Activated CD4-positive, alpha-beta memory T cell treated with anti-CD3 and anti-CD28 coated beads, Interleukin-2, amount 10 ng/mL, durations not matched to agents 7 days and 5 days (primary cell): ENCODE results near the gene MAPKAPK3. TPM values are rescaled to one million over a fixed set of nuclear protein-coding genes. Genes with fewer than 3 reads are reported as not detected.
A peak's percentile ranks its signal among the peaks of the same experiment; 100 is the strongest.
"Not testable (repeated sequence)": the region's sequence is repeated elsewhere in the genome, so short reads cannot be mapped to it uniquely, and the experiment has no call there.

ENCODE experiments used
- CTCF ChIA-PET: fragments of 350-600 bp; sonication (Branson Sonifier 250); formaldehyde crosslinking; loops from one replicate; lab custom pipeline; 2021; ENCODE audit warnings: antibody characterized with exemption, inconsistent platforms; lab: Charles Lee
- POLR2A ChIA-PET: fragments of 350-600 bp; sonication (Branson Sonifier 250); formaldehyde crosslinking; loops from one replicate; lab custom pipeline; 2021; ENCODE audit warnings: antibody characterized with exemption; lab: Charles Lee
- DNase-seq: peaks from one replicate; pipeline ENCODE4 v3.0.0-alpha.2; 2020
- H3K27ac Mint-ChIP-seq: one replicate; pipeline ENCODE4 v1.8.0; 2021; ENCODE audit warnings: mild to moderate bottlenecking, mixed read lengths
- H3K27me3 Mint-ChIP-seq: one replicate; pipeline ENCODE4 v1.8.0; 2021; ENCODE audit warnings: mixed read lengths
- H3K36me3 Mint-ChIP-seq: one replicate; pipeline ENCODE4 v1.8.0; 2021; ENCODE audit warnings: low read depth, mixed read lengths
- H3K4me1 Mint-ChIP-seq: one replicate; pipeline ENCODE4 v1.8.0; 2021; ENCODE audit warnings: mixed read lengths
- H3K4me3 Mint-ChIP-seq: one replicate; pipeline ENCODE4 v1.8.0; 2021; ENCODE audit warnings: mild to moderate bottlenecking, mixed read lengths
- H3K9me3 Mint-ChIP-seq: one replicate; pipeline ENCODE4 v1.8.0; 2021; ENCODE audit warnings: mixed read lengths
- total RNA-seq, 2 experiments: library from RNA; stranded (reverse); gene quantifications; one replicate each; pipeline ENCODE4 v1.2.3, GENCODE V29; 2021

Gene MAPKAPK3
- total RNA-seq, 2 experiments from 2014 or later, result 146 to 157 TPM

- CTCF ChIA-PET, result interaction anchor here (0.5 to 1.7 kb wide), 7 partner anchors 9 to 363 kb away, joined by 3 to 6 read pairs (median 3); no protein-coding TSS in a partner anchor
- peak; percentile 58 for DNase-seq
- Mint-ChIP-seq H3K4me3 (peak overlapping the region; percentile 66), H3K4me1 (peaks cover 13% of the 10 kb centered on the region), H3K27me3 (peaks cover 46% of the 10 kb centered on the region), H3K9me3 (no peaks in the 10 kb centered on the region), H3K27ac (no peak overlapping the region), H3K36me3 (no peaks in the 10 kb centered on the region)
- POLR2A ChIA-PET, result interaction anchor here (1.2 to 1.7 kb wide), 3 partner anchors 44 to 62 kb away, joined by 3 to 5 read pairs (median 5); no protein-coding TSS in a partner anchor
Observed at GRCh38 chr3:50675179-50676030, 58.5 kb downstream of the MAPKAPK3 start.

DNA sequence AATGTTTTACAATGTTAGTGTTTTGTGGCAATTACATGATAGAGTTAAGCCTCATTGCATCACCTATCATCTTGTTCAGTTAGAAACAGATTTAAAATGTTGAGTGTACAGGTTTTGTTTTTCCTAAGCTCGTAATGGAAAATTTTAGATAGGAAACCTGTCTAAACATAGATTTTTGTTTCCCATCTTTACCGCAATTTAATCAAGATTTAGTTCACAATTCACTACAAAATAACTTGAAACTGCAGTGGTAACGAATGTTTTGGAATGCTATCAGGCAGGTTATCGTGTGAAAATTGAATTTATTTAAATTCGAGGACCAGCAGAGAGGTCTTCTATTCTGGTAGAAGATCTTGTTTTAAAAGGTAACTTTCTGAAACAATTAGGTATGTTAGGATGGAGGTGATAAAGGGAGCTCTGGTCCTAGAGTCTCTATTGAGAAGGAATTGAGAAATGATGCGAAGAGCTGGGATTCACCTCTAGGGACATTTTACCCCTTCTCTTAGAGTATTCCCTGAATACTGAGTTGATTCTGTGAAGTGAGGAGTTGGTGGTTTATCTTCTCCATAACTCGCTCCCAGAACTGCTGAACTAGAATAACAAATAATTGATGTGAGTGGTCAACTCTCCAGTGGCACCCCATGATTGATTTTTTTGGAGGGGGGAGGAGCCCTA is 59.2 kb downstream of the MAPKAPK3 start:
- ChIA-PET POLR2A (interaction anchor here (0.6 to 1.7 kb wide), 3 partner anchors 45 to 74 kb away, joined by 3 to 5 read pairs (median 3); no protein-coding TSS in a partner anchor), CTCF (interaction anchor here (0.5 to 1.7 kb wide), 8 partner anchors 10 to 295 kb away, joined by 3 to 6 read pairs (median 3); no protein-coding TSS in a partner anchor)
- Mint-ChIP-seq H3K4me1 (peaks cover 13% of the 10 kb centered on the region), H3K4me3 (peak overlapping the region; percentile 23), H3K36me3 (no peaks in the 10 kb centered on the region), H3K27me3 (peaks cover 41% of the 10 kb centered on the region), H3K27ac (no peak overlapping the region), H3K9me3 (no peaks in the 10 kb centered on the region)
- DNase-seq, result no peak

- Mint-ChIP-seq H3K27me3 (no peaks in the 10 kb centered on the region), H3K4me1 (no peaks in the 10 kb centered on the region), H3K27ac (no peak overlapping the region), H3K4me3 (no peak overlapping the region), H3K9me3 (peaks cover 2% of the 10 kb centered on the region), H3K36me3 (no peaks in the 10 kb centered on the region)
- ChIA-PET POLR2A (no interaction called here), CTCF (no interaction called here)
- DNase-seq, result no peak
Observed at GRCh38 chr3:50687127-50687751, 70.3 kb downstream of the MAPKAPK3 start.

- H3K4me1 Mint-ChIP-seq, result no peaks in the 10 kb centered on the region
- POLR2A ChIA-PET, result no interaction called here
- H3K27me3 Mint-ChIP-seq, result peaks cover 2% of the 10 kb centered on the region
- peaks cover 2% of the 10 kb centered on the region for H3K9me3 Mint-ChIP-seq
- no peak for DNase-seq
- H3K4me3 Mint-ChIP-seq, result no peak overlapping the region
- no peaks in the 10 kb centered on the region for H3K36me3 Mint-ChIP-seq
- CTCF ChIA-PET, result no interaction called here
- no peak overlapping the region for H3K27ac Mint-ChIP-seq
Observed at GRCh38 chr3:50687916-50688315, 71.0 kb downstream of the MAPKAPK3 start.

GRCh38 chr3:50688602-50689001 is 71.7 kb downstream of the MAPKAPK3 start:
- H3K9me3 Mint-ChIP-seq, H3K4me1 Mint-ChIP-seq, POLR2A ChIA-PET, H3K27ac Mint-ChIP-seq, H3K36me3 Mint-ChIP-seq, H3K27me3 Mint-ChIP-seq, H3K4me3 Mint-ChIP-seq, DNase-seq, CTCF ChIA-PET: not testable (repeated sequence)

GRCh38 chr3:50689558-50689957 is 72.6 kb downstream of the MAPKAPK3 start:
- H3K36me3 Mint-ChIP-seq, result no peaks in the 10 kb centered on the region
- no peak for DNase-seq
- ChIA-PET POLR2A (no interaction called here), CTCF (no interaction called here)
- no peak overlapping the region for H3K4me3 Mint-ChIP-seq
- peaks cover 2% of the 10 kb centered on the region for H3K27me3 Mint-ChIP-seq
- no peaks in the 10 kb centered on the region for H3K4me1 Mint-ChIP-seq
- no peak overlapping the region for H3K27ac Mint-ChIP-seq
- peaks cover 2% of the 10 kb centered on the region for H3K9me3 Mint-ChIP-seq

- ChIA-PET POLR2A (no interaction called here), CTCF (no interaction called here)
- Mint-ChIP-seq H3K4me3 (no peak overlapping the region), H3K27me3 (peaks cover 2% of the 10 kb centered on the region), H3K9me3 (peaks cover 20% of the 10 kb centered on the region), H3K27ac (no peak overlapping the region), H3K4me1 (no peaks in the 10 kb centered on the region), H3K36me3 (peaks cover 3% of the 10 kb centered on the region)
- DNase-seq, result no peak
Observed at GRCh38 chr3:50695031-50695430, 78.1 kb downstream of the MAPKAPK3 start.

GRCh38 chr3:50696276-50696675 is 79.3 kb downstream of the MAPKAPK3 start:
- peaks cover 2% of the 10 kb centered on the region for H3K27me3 Mint-ChIP-seq
- no peak for DNase-seq
- no peak overlapping the region for H3K4me3 Mint-ChIP-seq
- ChIA-PET CTCF (no interaction called here), POLR2A (no interaction called here)
- H3K9me3 Mint-ChIP-seq, result peaks cover 19% of the 10 kb centered on the region
- H3K27ac Mint-ChIP-seq, result no peak overlapping the region
- H3K4me1 Mint-ChIP-seq, result no peaks in the 10 kb centered on the region
- H3K36me3 Mint-ChIP-seq, result peaks cover 3% of the 10 kb centered on the region

DNA sequence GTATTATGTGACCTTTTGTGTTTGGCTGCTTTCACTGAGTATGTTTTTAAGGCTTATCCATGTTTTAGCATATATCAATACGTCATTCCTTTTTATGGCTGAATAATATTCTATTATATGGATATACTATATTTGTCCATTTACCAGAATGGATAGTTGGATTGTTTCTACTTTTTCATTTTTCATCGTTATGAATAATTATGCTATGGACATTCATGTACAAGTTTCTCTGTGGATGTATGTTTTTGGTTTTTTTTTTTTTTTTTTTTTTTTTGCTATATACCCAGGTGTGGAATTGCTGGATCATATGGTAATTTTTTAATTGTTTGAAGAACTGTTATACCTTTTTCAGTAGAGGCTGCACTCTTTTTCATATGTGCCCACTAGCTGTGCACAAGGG is 81.3 kb downstream of the MAPKAPK3 start:
- H3K27ac Mint-ChIP-seq, result no peak overlapping the region
- no peak overlapping the region for H3K4me3 Mint-ChIP-seq
- ChIA-PET POLR2A (no interaction called here), CTCF (no interaction called here)
- H3K9me3 Mint-ChIP-seq, result peaks cover 18% of the 10 kb centered on the region
- peaks cover 3% of the 10 kb centered on the region for H3K36me3 Mint-ChIP-seq
- no peak for DNase-seq
- no peaks in the 10 kb centered on the region for H3K4me1 Mint-ChIP-seq
- no peaks in the 10 kb centered on the region for H3K27me3 Mint-ChIP-seq

Other genes with a start within 250 kb of the MAPKAPK3 start
- gene CACNA2D2, start 113.5 kb upstream of the MAPKAPK3 start, total RNA-seq, result under 1 TPM; 0.45 to 0.55 TPM
- gene C3orf18, start 49.4 kb upstream of the MAPKAPK3 start, total RNA-seq, result 10 to 100 TPM; 14.6 to 17.5 TPM
- 10 to 100 TPM; 49.6 to 50.1 TPM for gene HEMK1, start 47.6 kb upstream of the MAPKAPK3 start, total RNA-seq
- 100 to 1,000 TPM; 328 to 335 TPM for gene CISH, start 5.4 kb upstream of the MAPKAPK3 start, total RNA-seq
- gene DOCK3, start 57.8 kb downstream of the MAPKAPK3 start, total RNA-seq, result 1 to 10 TPM; 1.6 to 1.7 TPM